HFFc6 (cell line): ENCODE results near the gene SYT13. TPM values are rescaled to one million over a fixed set of nuclear protein-coding genes. Genes with fewer than 3 reads are reported as not detected.

Experiments
- DNase-seq: peaks from one replicate; pipeline ENCODE4 v3.0.0-alpha.2; 2018
- H3K27ac Mint-ChIP-seq: 2 replicates; pipeline ENCODE4 v1.8.0; 2020; ENCODE audit warnings: mild to moderate bottlenecking, mixed read lengths
- H3K27me3 Mint-ChIP-seq: 2 replicates; pipeline ENCODE4 v1.8.0; 2021; ENCODE audit warnings: mild to moderate bottlenecking, moderate library complexity, mixed read lengths; ENCODE audit not compliant: insufficient read depth
- H3K36me3 Mint-ChIP-seq: 2 replicates; pipeline ENCODE4 v1.8.0; 2021; ENCODE audit warnings: low read depth, mixed read lengths
- H3K4me1 Mint-ChIP-seq: 2 replicates; pipeline ENCODE4 v1.8.0; 2020; ENCODE audit warnings: low read depth, mixed read lengths
- H3K4me3 Mint-ChIP-seq: 2 replicates; pipeline ENCODE4 v1.8.0; 2020; ENCODE audit warnings: mild to moderate bottlenecking, moderate library complexity, mixed read lengths
- H3K9me3 Mint-ChIP-seq: 2 replicates; pipeline ENCODE4 v1.8.0; 2020; ENCODE audit warnings: mild to moderate bottlenecking, mixed read lengths
- total RNA-seq, 6 experiments: library from RNA; stranded (reverse); fragmentation: NEBNext Ultra II Directional; extraction: Animal tissue kit (Norgen Biotek cat#: 25700); gene quantifications; 2 replicates in 1 of 6; 3 replicates in 5 of 6; pipeline ENCODE4 v1.2.3, GENCODE V29; 2021
- TF ChIP-seq, protein P1 (sequence below): fragments of 200-600 bp; sonication (generic); IDR thresholded peaks from 2 replicates; pipeline ENCODE4 v1.5.0; 2021; ENCODE audit warnings: antibody characterized with exemption, mild to moderate bottlenecking

SYT13 gene
- total RNA-seq, 6 experiments from 2014 or later, result not detected

GRCh38 chr11:45216901-45217300, 69.2 kb downstream of the SYT13 start:
- DNase-seq, result no peak
- peaks cover 17% of the 10 kb centered on the region for H3K27me3 Mint-ChIP-seq
- no peaks in the 10 kb centered on the region for H3K4me1 Mint-ChIP-seq
- no peak overlapping the region for H3K4me3 Mint-ChIP-seq
- no peaks in the 10 kb centered on the region for H3K9me3 Mint-ChIP-seq
- TF ChIP-seq, protein P1, sequence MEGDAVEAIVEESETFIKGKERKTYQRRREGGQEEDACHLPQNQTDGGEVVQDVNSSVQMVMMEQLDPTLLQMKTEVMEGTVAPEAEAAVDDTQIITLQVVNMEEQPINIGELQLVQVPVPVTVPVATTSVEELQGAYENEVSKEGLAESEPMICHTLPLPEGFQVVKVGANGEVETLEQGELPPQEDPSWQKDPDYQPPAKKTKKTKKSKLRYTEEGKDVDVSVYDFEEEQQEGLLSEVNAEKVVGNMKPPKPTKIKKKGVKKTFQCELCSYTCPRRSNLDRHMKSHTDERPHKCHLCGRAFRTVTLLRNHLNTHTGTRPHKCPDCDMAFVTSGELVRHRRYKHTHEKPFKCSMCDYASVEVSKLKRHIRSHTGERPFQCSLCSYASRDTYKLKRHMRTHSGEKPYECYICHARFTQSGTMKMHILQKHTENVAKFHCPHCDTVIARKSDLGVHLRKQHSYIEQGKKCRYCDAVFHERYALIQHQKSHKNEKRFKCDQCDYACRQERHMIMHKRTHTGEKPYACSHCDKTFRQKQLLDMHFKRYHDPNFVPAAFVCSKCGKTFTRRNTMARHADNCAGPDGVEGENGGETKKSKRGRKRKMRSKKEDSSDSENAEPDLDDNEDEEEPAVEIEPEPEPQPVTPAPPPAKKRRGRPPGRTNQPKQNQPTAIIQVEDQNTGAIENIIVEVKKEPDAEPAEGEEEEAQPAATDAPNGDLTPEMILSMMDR, result no peak
- H3K27ac Mint-ChIP-seq, result no peak overlapping the region
- H3K36me3 Mint-ChIP-seq, result no peaks in the 10 kb centered on the region

DNA sequence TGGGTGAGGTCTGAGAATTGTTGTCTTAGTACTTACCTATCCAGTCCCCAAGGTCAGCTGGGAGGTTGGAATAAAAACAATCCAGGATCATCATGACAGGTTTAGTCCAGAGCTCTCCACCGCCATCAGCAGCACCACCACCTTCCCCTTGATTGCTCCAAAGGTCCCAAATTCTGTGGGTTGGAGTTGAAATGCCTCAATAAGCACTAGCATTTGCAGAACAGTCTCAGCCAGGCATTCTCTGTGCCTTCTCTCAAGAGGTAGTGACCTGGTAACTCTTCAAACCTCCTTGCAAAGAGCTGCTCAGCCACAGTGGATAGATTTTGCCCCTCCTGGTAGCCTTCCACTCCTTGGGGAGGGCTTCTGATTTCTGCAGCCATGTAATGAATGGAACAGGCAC, 70.1 kb downstream of the SYT13 start:
- H3K36me3 Mint-ChIP-seq, result no peaks in the 10 kb centered on the region
- H3K9me3 Mint-ChIP-seq, result no peaks in the 10 kb centered on the region
- no peak for DNase-seq
- H3K4me3 Mint-ChIP-seq, result no peak overlapping the region
- no peaks in the 10 kb centered on the region for H3K4me1 Mint-ChIP-seq
- H3K27me3 Mint-ChIP-seq, result peaks cover 15% of the 10 kb centered on the region
- no peak overlapping the region for H3K27ac Mint-ChIP-seq
- TF ChIP-seq, protein P1, result no peak

GRCh38 chr11:45215098-45215865, 70.9 kb downstream of the SYT13 start:
- no peak for DNase-seq
- Mint-ChIP-seq H3K4me3 (no peak overlapping the region), H3K9me3 (no peaks in the 10 kb centered on the region), H3K36me3 (no peaks in the 10 kb centered on the region), H3K4me1 (no peaks in the 10 kb centered on the region), H3K27ac (no peak overlapping the region), H3K27me3 (peaks cover 16% of the 10 kb centered on the region)
- TF ChIP-seq, protein P1, result no peak

GRCh38 chr11:45213717-45214116, 72.4 kb downstream of the SYT13 start:
- Mint-ChIP-seq H3K4me1 (no peaks in the 10 kb centered on the region), H3K9me3 (no peaks in the 10 kb centered on the region), H3K4me3 (no peak overlapping the region), H3K27ac (no peak overlapping the region), H3K36me3 (no peaks in the 10 kb centered on the region), H3K27me3 (peaks cover 18% of the 10 kb centered on the region)
- no peak for DNase-seq
- TF ChIP-seq, protein P1, result no peak

- Mint-ChIP-seq H3K4me3 (no peak overlapping the region), H3K27me3 (peaks cover 18% of the 10 kb centered on the region), H3K27ac (no peak overlapping the region), H3K4me1 (no peaks in the 10 kb centered on the region), H3K36me3 (no peaks in the 10 kb centered on the region), H3K9me3 (no peaks in the 10 kb centered on the region)
- DNase-seq, result no peak
- TF ChIP-seq, protein P1, result no peak
Observed at GRCh38 chr11:45213316-45213665, 72.8 kb downstream of the SYT13 start.
